Heart right ventricle (tissue), 16 donors: ENCODE measurements around the gene A4GALT. TPM values are rescaled to one million over a fixed set of nuclear protein-coding genes. Genes with fewer than 3 reads are reported as not detected.
"Not testable (repeated sequence)": the region's sequence is repeated elsewhere in the genome, so short reads cannot be mapped to it uniquely, and the experiment has no call there.

Experiments used
- ATAC-seq, 8 donors: fragments of 200-7000 bp; cut with Tn5 transposase; one replicate each; pipeline ENCODE4 v1.9.1; 2020; ENCODE audit warnings: mild to moderate bottlenecking in 8 of 8, moderate library complexity in 8 of 8, moderate number of reproducible peaks in 1 of 8
- DNase-seq, 2 donors: peaks; one replicate each; pipeline ENCODE4 v3.0.0-alpha.2; 2020
- H3K27ac ChIP-seq, 10 donors: fragments of 200-600 bp; sonication (generic) in 2 of 10; one replicate each; pipeline versions ENCODE4 v1.5.0 to v1.8.0; 2020 to 2022; ENCODE audit warnings: mild to moderate bottlenecking in 3 of 10
- H3K27me3 ChIP-seq, 7 donors: fragments of 200-600 bp; one replicate each; pipeline ENCODE4 v1.8.0; 2021 to 2022; ENCODE audit warnings: mild to moderate bottlenecking in 2 of 7
- H3K36me3 ChIP-seq, 9 donors: fragments of 200-600 bp; sonication (generic) in 1 of 9; one replicate each; pipeline versions ENCODE4 v1.5.0 to v1.8.0; 2020 to 2022; ENCODE audit warnings: mild to moderate bottlenecking in 2 of 9
- H3K4me1 ChIP-seq, 9 donors: fragments of 200-600 bp; sonication (generic) in 1 of 9; one replicate each; pipeline versions ENCODE4 v1.5.0 to v1.8.0; 2020 to 2022; ENCODE audit warnings: mild to moderate bottlenecking in 4 of 9
- H3K4me3 ChIP-seq, 10 donors: fragments of 200-600 bp; sonication (generic) in 2 of 10; one replicate each; pipeline versions ENCODE4 v1.5.0 to v1.8.0; 2020 to 2022; ENCODE audit warnings: mild to moderate bottlenecking in 7 of 10, moderate library complexity in 2 of 10
- H3K9me3 ChIP-seq, 11 donors: fragments of 200-600 bp in 10 of 11; sonication (generic) in 2 of 11; one replicate each; pipeline versions ENCODE4 v1.5.0 to v1.8.0; 2013 to 2022; ENCODE audit warnings: mild to moderate bottlenecking in 2 of 11, control low read depth in 1 of 11, moderate library complexity in 1 of 11
- CTCF ChIP-seq, 9 donors: fragments of 200-600 bp; sonication (generic) in 2 of 9; IDR thresholded peaks; one replicate each; pipeline versions ENCODE4 v1.5.0 to v1.8.0; 2021 to 2022; ENCODE audit warnings: antibody characterized with exemption in 9 of 9, mild to moderate bottlenecking in 5 of 9, moderate library complexity in 1 of 9
- WGBS, 2 donors: extraction: QIAGEN DNeasy Blood & Tissue Kit; methylation state at CpG; one replicate each; pipeline ENCODE4 v1.1.7; 2013; ENCODE audit warnings: inconsistent platforms in 1 of 2; 5-methylcytosine and 5-hydroxymethylcytosine counted together
- intact Hi-C, 10 donors: fragments of 100-400 bp; cut with DNase I; formaldehyde crosslinking; loops; one replicate each; pipeline versions ENCODE4 v1.11.1 to v1.14.2; 2022
- polyA plus RNA-seq, 2 donors: library from polyadenylated mRNA; stranded (reverse); fragments of 200-250 nt; gene quantifications; one replicate each; pipeline ENCODE4 v1.2.3, GENCODE V29; 2013
- total RNA-seq, 10 donors: library from RNA; stranded (reverse); fragmentation: NEBNext Ultra II Directional in 3 of 10; extraction: Animal tissue kit (Norgen Biotek cat#: 25700) in 3 of 10; gene quantifications; one replicate each; pipeline versions ENCODE4 v1.2.1 to v1.2.4, GENCODE V29; 2021 to 2023
- donor health status: Arrhythmogenic right ventricular cardiomyopathy.
- donor health status: ischemic (EF 13 %, LVEDD 7.1; RV severe dilation, severe dysfunction).
- donor health status: healthy with polysubstance abuse.
- donor health status: DM: no; HTN: yes; CAD: no.
- donor health status: DM: no; HTN: no; CAD: no.
- donor health status: ischemic (EF 25% LVEDD 6.9; RV normal size, moderate dysfunction).
- donor health status: ischemic (EF 25% LVEDD 5.7; RV mildly dilated, moderate dysfunction).
- donor health status: healthy.
- donor health status: DM: yes; HTN: yes; CAD: no.
- donor health status: Ischemic cardiomyopathy.
- donor health status: ischemic (EF 35%, LVEDD 5.7; RV mildly dilated, moderate dysfunction).
- donor health status: nonischemic (EF 11% LVEDD 7.7; RV severe dilation, severe dysfunction).
- donor health status: DM: yes; HTN: yes; CAD: no.
- donor health status: PGD.
- donor health status: ischemic (EF 29% LVEDD 5.4; RV normal size, mild dysfunction).
- donor health status: nonischemic (EF 23%, LVEDD 6.1; RV moderate dilation, normal function).

Gene A4GALT
- total and polyA plus RNA-seq, 12 donors: 61.4 to 167 (median 87.1) TPM

GRCh38 chr22:42676059-42676607, 44.5 kb downstream of the A4GALT start:
- no peak overlapping the region for H3K4me3 ChIP-seq
- peaks cover 0 to 7% (median 0%) of the 10 kb centered on the region in 11 donors for H3K9me3 ChIP-seq
- H3K27ac ChIP-seq: peak overlapping the region; percentile 72 to 91 (median 83)
- H3K27me3 ChIP-seq: no peaks in the 10 kb centered on the region
- no peaks in the 10 kb centered on the region for H3K36me3 ChIP-seq
- peaks cover 16 to 85% (median 76%) of the 10 kb centered on the region in 9 donors for H3K4me1 ChIP-seq
- TF ChIP-seq CTCF (IDR thresholded peaks at IDR 0.05): no peak
- peak in 1 of 2 donors; percentile 63 for DNase-seq
- peak in 7 of 8 donors; percentile 7 to 59 (median 47) for ATAC-seq
- WGBS, 2 donors: 37 to 44% methylated on average over 7 of the region's 7 CpGs
- intact Hi-C loops: loop anchor here in 1 of 10 donors (5.0 kb wide), 1 partner anchor 66 kb away; no protein-coding TSS in a partner anchor

GRCh38 chr22:42673898-42674401, 46.7 kb downstream of the A4GALT start:
- intact Hi-C loops: no loop called here
- TF ChIP-seq CTCF (IDR thresholded peaks at IDR 0.05): no peak
- Histone ChIP-seq H3K27me3 (no peaks in the 10 kb centered on the region), H3K27ac (peak overlapping the region in 9 of 10 donors; percentile 12 to 84 (median 45)), H3K9me3 (peaks cover 0 to 7% (median 0%) of the 10 kb centered on the region in 11 donors), H3K4me3 (no peak overlapping the region), H3K36me3 (no peaks in the 10 kb centered on the region), H3K4me1 (peaks cover 12 to 74% (median 68%) of the 10 kb centered on the region in 9 donors)
- 39 to 46% methylated on average over 2 of the region's 2 CpGs for WGBS, 2 donors
- ATAC-seq: peak in 7 of 8 donors; percentile 12 to 54 (median 38)
- DNase-seq: no peak

- H3K9me3 ChIP-seq, ATAC-seq, H3K4me3 ChIP-seq, H3K27me3 ChIP-seq, intact Hi-C loops, H3K36me3 ChIP-seq, DNase-seq: not testable (repeated sequence)
- Histone ChIP-seq H3K4me1 (peaks cover 12 to 65% (median 59%) of the 10 kb centered on the region in 9 donors), H3K27ac (peak overlapping the region in 7 of 10 donors; percentile 35 to 84 (median 53))
- WGBS, 2 donors: 95 to 97% methylated on average over 13 of the region's 13 CpGs
Observed at GRCh38 chr22:42673071-42673470, 47.6 kb downstream of the A4GALT start.

DNA sequence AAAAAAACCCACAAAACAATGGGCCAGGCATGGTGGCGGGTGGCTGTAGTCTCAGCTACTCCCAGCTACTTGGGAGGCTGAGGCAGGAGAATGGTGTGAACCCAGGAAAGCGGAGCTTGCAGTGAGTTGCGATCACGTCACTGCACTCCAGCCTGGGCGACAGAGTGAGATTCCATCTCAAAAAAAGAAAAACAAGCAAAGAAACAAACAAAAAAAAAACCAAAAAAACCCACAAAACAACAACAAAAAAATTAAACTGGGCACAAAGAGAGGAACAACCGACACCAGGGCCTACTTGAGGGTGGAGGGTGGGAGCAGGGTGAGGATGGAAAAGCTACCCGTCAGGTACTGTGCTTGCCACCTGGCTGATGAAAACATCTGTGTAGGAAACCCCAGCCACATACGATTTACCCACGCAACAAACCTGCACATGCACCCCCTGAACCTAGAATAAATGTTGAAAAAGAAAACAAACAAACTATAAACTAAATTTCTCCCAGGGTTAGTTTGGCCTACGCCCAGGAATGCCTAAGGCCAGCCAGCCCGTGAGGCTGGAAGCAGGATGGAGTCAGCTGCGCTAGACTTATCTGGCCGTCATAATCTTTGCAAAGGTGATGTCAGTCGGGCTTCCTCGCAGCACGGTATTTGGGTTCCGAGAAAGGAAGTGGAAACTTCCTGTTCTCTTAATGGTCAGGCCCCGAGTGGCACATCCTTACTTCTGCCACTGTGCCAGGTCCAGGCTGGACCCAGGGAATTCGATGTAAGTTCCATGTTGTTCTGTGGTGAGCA, 49.6 kb downstream of the A4GALT start:
- Histone ChIP-seq H3K4me3 (no peak overlapping the region), H3K27ac (peak overlapping the region in 9 of 10 donors; percentile 3 to 69 (median 42)), H3K27me3 (no peaks in the 10 kb centered on the region), H3K9me3 (no peaks in the 10 kb centered on the region), H3K36me3 (no peaks in the 10 kb centered on the region), H3K4me1 (peaks cover 0 to 45% (median 41%) of the 10 kb centered on the region in 9 donors)
- intact Hi-C loops: no loop called here
- DNase-seq (peak; percentile 21 to 48), ATAC-seq (peak; percentile 26 to 68 (median 56))
- TF ChIP-seq CTCF (IDR thresholded peaks at IDR 0.05): no peak
- 60 to 70% methylated on average over 19 of the region's 19 CpGs for WGBS, 2 donors
